ENCODE results near the gene GOLIM4. TPM values are rescaled to one million over a fixed set of nuclear protein-coding genes. Genes with fewer than 3 reads are reported as not detected.
A peak's percentile ranks its signal among the peaks of the same experiment; 100 is the strongest.

GOLIM4 gene
- total and polyA plus RNA-seq, 2 of the 13 experiments (the other 11 are each of a cell fraction or from before 2014, with no cell fraction given), result 10.9 to 47.7 TPM

DNA sequence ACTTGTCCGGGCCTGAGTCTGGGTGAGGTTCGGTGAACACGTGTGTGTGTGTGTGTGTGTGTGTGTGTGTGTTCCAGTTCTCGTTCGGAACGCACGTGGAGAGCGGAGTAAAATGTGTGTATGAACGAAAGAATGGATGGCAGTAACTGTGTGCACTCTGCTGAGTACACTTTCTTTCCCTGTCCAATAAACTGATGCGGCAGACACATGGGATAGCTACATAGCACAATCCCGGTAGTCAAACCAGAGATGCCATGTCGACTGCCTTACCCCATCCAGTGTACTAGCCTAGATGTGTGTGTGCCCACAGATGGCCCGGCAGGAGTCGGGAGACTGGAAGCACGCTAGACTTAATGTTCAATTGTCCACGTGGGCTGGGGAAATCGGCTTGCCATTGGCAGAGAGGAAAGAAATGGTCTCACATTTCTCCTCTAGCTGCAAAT is 507 bp upstream of the GOLIM4 start (continued):
- TF ChIP-seq ZNF841 (CRISPR knock-in tag; IDR thresholded peaks at IDR 0.05; ENCODE audit: borderline replicate concordance) (0 out of 2 replicates have a peak, but pooled peaks have one; percentile 1), ZNF569 (CRISPR knock-in tag; IDR thresholded peaks at IDR 0.05; ENCODE audit: borderline replicate concordance) (0 out of 2 replicates have a peak, but pooled peaks have one; percentile 54), ZNF780A (CRISPR knock-in tag; IDR thresholded peaks at IDR 0.05) (0 out of 2 replicates have a peak, but pooled peaks have one; percentile 63), ZNF589 (CRISPR knock-in tag; conservative IDR thresholded peaks at IDR 0.05) (peak; percentile 15; the same call in 1 of the 2 replicates), DNMT1 (CRISPR knock-in tag; IDR thresholded peaks at IDR 0.05) (no peak), KDM4B (CRISPR knock-in tag; IDR thresholded peaks at IDR 0.05) (0 out of 2 replicates have a peak, but pooled peaks have one; percentile 20), ZNF331 (CRISPR knock-in tag; IDR thresholded peaks at IDR 0.05) (peak; percentile 5; the same call in 1 of the 2 replicates), GABPA (IDR thresholded peaks at IDR 0.05; ENCODE audit: low read depth, low read length) (no peak), GABPA (CRISPR knock-in tag; IDR thresholded peaks at IDR 0.05; ENCODE audit: low read depth) (no peak), SAFB2 (CRISPR knock-in tag; IDR thresholded peaks at IDR 0.05; ENCODE audit: borderline replicate concordance, low read depth) (0 out of 2 replicates have a peak, but pooled peaks have one; percentile 75), ZNF546 (CRISPR knock-in tag; conservative IDR thresholded peaks at IDR 0.05) (0 out of 2 replicates have a peak, but pooled peaks have one; percentile 38), KLF16 (CRISPR knock-in tag; IDR thresholded peaks at IDR 0.05) (peak in 1 of 2 experiments; percentile 30; a peak in 2 of 4 replicates), ZNF605 (CRISPR knock-in tag; IDR thresholded peaks at IDR 0.05) (peak; percentile 81; the same call in 1 of the 2 replicates), ZFX (CRISPR knock-in tag; IDR thresholded peaks at IDR 0.05; ENCODE audit: low read depth) (peak; percentile 22; the same call in 1 of the 2 replicates), CAMTA2 (CRISPR knock-in tag; IDR thresholded peaks at IDR 0.05; ENCODE audit: borderline replicate concordance) (0 out of 2 replicates have a peak, but pooled peaks have one; percentile 68), REL (CRISPR knock-in tag; conservative IDR thresholded peaks at IDR 0.05) (peak; percentile 42; the same call in 1 of the 2 replicates), HOXD1 (CRISPR knock-in tag; IDR thresholded peaks at IDR 0.05) (0 out of 2 replicates have a peak, but pooled peaks have one; percentile 11), ARNTL (CRISPR knock-in tag; IDR thresholded peaks at IDR 0.05) (peak; percentile 75; the same call in 1 of the 2 replicates), ZNF335 (CRISPR knock-in tag; IDR thresholded peaks at IDR 0.05) (0 out of 2 replicates have a peak, but pooled peaks have one; percentile 10), ARID2 (CRISPR knock-in tag; IDR thresholded peaks at IDR 0.05; ENCODE audit: borderline replicate concordance) (peak; percentile 53; the same call in 1 of the 2 replicates)
- TF ChIP-seq, protein P1, sequence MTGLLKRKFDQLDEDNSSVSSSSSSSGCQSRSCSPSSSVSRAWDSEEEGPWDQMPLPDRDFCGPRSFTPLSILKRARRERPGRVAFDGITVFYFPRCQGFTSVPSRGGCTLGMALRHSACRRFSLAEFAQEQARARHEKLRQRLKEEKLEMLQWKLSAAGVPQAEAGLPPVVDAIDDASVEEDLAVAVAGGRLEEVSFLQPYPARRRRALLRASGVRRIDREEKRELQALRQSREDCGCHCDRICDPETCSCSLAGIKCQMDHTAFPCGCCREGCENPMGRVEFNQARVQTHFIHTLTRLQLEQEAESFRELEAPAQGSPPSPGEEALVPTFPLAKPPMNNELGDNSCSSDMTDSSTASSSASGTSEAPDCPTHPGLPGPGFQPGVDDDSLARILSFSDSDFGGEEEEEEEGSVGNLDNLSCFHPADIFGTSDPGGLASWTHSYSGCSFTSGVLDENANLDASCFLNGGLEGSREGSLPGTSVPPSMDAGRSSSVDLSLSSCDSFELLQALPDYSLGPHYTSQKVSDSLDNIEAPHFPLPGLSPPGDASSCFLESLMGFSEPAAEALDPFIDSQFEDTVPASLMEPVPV (CRISPR knock-in tag; IDR thresholded peaks at IDR 0.05), result 0 out of 2 replicates have a peak, but pooled peaks have one; percentile 12
- TF ChIP-seq, protein P2, sequence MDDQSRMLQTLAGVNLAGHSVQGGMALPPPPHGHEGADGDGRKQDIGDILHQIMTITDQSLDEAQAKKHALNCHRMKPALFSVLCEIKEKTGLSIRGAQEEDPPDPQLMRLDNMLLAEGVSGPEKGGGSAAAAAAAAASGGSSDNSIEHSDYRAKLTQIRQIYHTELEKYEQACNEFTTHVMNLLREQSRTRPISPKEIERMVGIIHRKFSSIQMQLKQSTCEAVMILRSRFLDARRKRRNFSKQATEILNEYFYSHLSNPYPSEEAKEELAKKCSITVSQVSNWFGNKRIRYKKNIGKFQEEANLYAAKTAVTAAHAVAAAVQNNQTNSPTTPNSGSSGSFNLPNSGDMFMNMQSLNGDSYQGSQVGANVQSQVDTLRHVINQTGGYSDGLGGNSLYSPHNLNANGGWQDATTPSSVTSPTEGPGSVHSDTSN (CRISPR knock-in tag; IDR thresholded peaks at IDR 0.05; ENCODE audit: borderline replicate concordance), result 0 out of 2 replicates have a peak, but pooled peaks have one; percentile 11
- TF ChIP-seq, protein P3, sequence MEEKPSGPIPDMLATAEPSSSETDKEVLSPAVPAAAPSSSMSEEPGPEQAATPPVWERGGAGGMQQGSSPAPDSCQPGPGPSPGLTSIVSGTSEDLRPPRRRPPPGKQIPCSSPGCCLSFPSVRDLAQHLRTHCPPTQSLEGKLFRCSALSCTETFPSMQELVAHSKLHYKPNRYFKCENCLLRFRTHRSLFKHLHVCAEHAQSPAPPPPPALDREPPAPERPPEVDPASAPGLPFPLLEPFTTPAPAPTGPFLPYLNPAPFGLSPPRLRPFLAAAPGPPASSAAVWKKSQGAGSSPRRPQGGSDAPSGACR (CRISPR knock-in tag; IDR thresholded peaks at IDR 0.05), result peak; percentile 31; the same call in 1 of the 2 replicates
- TF ChIP-seq, protein P4, sequence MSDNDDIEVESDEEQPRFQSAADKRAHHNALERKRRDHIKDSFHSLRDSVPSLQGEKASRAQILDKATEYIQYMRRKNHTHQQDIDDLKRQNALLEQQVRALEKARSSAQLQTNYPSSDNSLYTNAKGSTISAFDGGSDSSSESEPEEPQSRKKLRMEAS (IDR thresholded peaks at IDR 0.05), result peak; percentile 95

All from HepG2 (cell line).